WERI-Rb-1 (cell line): ENCODE results near the gene YARS1.

Source experiments
- DNase-seq: peaks from one replicate; pipeline ENCODE4 v3.0.0-alpha.2; 2020
- H3K27ac ChIP-seq: fragments of 250-450 bp; sonication (Bioruptor Pico); 2 replicates; pipeline ENCODE4 v1.5.1; 2020; ENCODE audit warnings: mild to moderate bottlenecking, moderate library complexity
- H3K27me3 ChIP-seq: fragments of 250-450 bp; sonication (Bioruptor Pico); 2 replicates; pipeline ENCODE4 v1.5.1; 2021; ENCODE audit warnings: mild to moderate bottlenecking, low read depth, moderate library complexity; ENCODE audit not compliant: insufficient read depth, severe bottlenecking
- H3K36me3 ChIP-seq: fragments of 250-450 bp; sonication (Bioruptor Pico); 2 replicates; pipeline ENCODE4 v1.5.1; 2020; ENCODE audit warnings: mild to moderate bottlenecking, moderate library complexity
- H3K4me3 ChIP-seq: 2 replicates; pipeline ENCODE4 v1.5.1; 2011; ENCODE audit warnings: low read depth, mild to moderate bottlenecking, control low read depth, low read length
- H3K9me3 ChIP-seq: fragments of 250-450 bp; sonication (Bioruptor Pico); 2 replicates; pipeline ENCODE4 v1.5.1; 2021; ENCODE audit warnings: mild to moderate bottlenecking, moderate library complexity; ENCODE audit not compliant: severe bottlenecking
- TF ChIP-seq, protein P1 (sequence below): IDR thresholded peaks from 2 replicates; pipeline ENCODE4 v1.5.1; 2011; ENCODE audit warnings: low read depth, mild to moderate bottlenecking, control low read depth, inconsistent platforms, low read length

Gene YARS1

DNA sequence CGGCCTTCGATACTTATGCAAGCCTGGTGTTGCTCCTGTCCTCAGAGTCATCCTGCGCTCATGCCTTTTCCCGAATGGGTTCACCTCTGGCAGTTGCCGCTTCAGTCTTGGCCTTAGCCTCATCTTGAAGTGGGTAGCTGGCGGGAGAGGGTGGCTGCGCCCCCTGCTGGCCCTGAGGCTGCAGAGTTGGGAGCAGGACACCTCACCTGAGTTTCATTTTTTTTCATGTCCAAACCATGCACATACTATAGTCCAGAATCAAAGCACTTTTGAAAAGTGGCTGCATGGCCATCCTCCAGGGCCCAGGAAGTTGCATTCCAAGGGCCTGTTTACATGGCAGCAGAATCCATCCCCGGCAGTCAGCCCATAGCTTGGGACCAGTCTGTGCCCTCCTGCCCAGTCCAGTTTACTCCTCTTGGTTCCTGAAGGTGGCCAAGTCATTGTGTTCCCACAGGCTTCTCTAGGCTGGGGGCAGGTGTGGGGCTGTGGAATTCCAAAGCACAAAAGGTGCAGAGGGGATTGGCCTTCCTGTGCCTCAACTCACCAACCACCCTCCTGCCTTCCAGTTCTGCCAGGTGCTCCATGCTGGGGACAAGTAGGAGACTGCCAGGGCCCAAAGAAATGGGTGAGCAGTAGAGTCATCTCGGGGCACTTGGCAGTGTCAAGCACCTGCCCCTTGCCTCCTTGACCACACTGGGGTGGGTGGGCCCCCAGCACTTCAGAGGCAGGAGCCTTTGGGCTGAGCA is 44.0 kb downstream of the YARS1 start:
- peak; percentile 85 for DNase-seq
- peaks cover 67% of the 10 kb centered on the region for H3K36me3 ChIP-seq

DNA sequence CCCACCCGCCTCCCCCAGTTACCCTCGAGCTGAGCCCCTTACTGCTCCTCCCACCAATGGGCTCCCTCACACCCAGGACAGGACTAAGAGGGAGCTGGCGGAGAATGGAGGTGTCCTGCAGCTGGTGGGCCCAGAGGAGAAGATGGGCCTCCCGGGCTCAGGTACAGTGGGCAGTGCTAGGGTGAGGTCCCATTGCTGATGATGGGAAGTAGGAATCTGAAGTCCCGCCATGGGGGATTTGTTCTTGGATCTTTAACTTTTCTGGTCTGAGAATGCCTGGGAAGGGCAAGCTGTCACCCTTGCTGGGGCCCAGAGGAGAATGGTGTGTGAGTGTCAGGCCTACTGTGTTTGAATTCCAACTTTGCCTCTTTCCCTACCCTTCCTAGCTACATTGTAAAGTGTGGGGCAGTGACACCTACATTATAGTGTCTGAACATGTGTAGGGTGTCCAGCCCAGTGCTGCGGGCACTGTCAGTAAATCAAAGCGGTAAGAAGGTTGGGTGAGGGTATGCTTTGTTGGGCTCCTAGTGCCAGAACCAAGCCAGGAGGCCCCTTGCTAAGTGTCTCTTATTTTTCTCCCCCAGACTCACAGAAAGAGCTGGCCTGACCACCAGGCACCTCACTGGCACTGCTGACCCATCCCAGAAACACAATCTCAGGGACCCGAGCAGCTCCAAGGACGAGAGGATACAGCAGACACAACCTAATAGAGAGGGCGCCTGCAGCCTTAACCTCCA is 44.7 kb downstream of the YARS1 start:
- no peak for DNase-seq
- Histone ChIP-seq H3K4me3 (no peak overlapping the region), H3K27me3 (no peaks in the 10 kb centered on the region), H3K36me3 (peaks cover 59% of the 10 kb centered on the region), H3K9me3 (no peaks in the 10 kb centered on the region), H3K27ac (no peak overlapping the region)
- TF ChIP-seq, protein P1, sequence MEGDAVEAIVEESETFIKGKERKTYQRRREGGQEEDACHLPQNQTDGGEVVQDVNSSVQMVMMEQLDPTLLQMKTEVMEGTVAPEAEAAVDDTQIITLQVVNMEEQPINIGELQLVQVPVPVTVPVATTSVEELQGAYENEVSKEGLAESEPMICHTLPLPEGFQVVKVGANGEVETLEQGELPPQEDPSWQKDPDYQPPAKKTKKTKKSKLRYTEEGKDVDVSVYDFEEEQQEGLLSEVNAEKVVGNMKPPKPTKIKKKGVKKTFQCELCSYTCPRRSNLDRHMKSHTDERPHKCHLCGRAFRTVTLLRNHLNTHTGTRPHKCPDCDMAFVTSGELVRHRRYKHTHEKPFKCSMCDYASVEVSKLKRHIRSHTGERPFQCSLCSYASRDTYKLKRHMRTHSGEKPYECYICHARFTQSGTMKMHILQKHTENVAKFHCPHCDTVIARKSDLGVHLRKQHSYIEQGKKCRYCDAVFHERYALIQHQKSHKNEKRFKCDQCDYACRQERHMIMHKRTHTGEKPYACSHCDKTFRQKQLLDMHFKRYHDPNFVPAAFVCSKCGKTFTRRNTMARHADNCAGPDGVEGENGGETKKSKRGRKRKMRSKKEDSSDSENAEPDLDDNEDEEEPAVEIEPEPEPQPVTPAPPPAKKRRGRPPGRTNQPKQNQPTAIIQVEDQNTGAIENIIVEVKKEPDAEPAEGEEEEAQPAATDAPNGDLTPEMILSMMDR = no peak

More for the DNA sequence above, 44.0 kb downstream of the YARS1 start:
- H3K27ac ChIP-seq = no peak overlapping the region
- H3K9me3 ChIP-seq = no peaks in the 10 kb centered on the region
- no peaks in the 10 kb centered on the region for H3K27me3 ChIP-seq
- H3K4me3 ChIP-seq = no peak overlapping the region
- TF ChIP-seq, protein P1 = peak; percentile 94

DNA sequence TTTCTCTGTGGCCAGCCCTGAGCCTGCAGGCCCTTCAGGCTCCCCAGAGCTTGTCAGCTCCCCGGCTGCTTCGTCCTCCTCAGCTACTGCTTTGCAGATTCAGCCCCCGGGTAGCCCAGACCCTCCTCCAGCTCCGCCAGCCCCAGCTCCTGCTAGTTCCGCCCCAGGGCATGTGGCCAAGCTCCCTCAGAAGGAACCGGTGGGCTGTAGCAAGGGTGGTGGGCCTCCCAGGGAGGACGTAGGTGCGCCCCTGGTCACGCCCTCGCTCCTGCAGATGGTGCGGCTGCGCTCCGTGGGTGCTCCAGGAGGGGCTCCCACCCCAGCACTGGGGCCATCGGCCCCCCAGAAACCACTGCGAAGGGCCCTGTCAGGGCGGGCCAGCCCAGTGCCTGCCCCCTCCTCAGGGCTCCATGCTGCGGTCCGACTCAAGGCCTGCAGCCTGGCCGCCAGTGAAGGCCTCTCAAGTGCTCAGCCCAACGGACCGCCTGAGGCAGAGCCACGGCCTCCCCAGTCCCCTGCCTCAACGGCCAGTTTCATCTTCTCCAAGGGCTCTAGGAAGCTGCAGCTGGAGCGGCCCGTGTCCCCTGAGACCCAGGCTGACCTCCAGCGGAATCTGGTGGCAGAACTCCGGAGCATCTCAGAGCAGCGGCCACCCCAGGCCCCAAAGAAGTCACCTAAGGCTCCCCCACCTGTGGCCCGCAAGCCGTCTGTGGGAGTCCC is 45.4 kb downstream of the YARS1 start:
- no peaks in the 10 kb centered on the region for H3K27me3 ChIP-seq
- TF ChIP-seq, protein P1 = no peak
- DNase-seq = no peak
- H3K27ac ChIP-seq = no peak overlapping the region
- H3K4me3 ChIP-seq = no peak overlapping the region
- peaks cover 52% of the 10 kb centered on the region for H3K36me3 ChIP-seq
- H3K9me3 ChIP-seq = no peaks in the 10 kb centered on the region

DNA sequence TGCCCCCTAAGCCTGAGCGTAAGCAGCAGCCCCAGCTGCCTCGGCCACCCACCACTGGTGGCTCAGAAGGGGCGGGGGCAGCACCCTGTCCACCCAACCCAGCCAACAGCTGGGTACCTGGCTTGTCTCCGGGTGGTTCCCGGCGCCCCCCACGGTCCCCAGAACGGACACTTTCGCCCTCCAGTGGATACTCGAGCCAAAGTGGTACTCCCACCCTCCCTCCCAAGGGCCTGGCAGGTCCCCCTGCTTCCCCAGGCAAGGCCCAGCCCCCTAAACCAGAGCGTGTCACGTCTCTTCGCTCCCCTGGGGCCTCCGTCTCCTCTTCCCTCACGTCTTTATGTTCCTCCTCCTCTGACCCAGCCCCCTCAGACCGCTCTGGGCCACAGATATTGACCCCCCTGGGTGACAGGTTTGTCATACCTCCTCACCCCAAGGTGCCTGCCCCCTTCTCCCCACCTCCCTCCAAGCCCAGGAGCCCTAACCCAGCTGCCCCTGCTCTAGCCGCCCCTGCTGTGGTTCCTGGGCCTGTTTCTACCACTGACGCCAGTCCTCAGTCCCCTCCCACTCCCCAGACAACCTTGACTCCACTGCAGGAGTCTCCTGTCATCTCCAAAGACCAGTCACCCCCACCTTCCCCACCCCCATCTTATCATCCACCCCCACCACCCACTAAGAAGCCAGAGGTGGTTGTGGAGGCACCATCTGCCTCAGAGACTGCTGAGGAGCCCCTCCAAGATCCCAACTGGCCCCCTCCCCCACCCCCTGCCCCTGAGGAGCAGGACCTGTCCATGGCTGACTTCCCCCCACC is 46.2 kb downstream of the YARS1 start:
- no peak for DNase-seq
- TF ChIP-seq, protein P1 = no peak
- no peaks in the 10 kb centered on the region for H3K27me3 ChIP-seq
- H3K9me3 ChIP-seq = no peaks in the 10 kb centered on the region
- H3K27ac ChIP-seq = no peak overlapping the region
- H3K36me3 ChIP-seq = peaks cover 44% of the 10 kb centered on the region
- no peak overlapping the region for H3K4me3 ChIP-seq

DNA sequence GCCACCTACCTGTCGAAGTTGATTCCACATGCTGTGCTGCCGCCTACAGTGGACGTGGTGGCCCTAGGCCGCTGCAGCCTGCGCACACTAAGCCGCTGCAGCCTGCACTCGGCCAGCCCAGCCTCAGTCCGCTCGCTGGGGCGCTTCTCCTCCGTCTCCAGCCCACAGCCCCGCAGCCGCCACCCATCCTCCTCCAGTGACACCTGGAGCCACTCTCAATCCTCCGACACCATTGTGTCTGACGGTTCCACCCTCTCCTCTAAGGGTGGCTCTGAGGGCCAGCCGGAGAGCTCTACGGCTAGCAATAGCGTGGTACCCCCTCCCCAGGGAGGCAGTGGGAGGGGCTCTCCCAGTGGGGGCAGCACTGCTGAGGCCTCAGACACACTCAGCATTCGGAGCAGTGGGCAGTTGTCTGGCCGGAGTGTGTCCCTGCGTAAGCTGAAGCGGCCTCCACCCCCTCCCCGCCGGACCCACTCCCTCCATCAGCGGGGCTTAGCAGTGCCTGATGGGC is 46.9 kb downstream of the YARS1 start:
- H3K27me3 ChIP-seq = no peaks in the 10 kb centered on the region
- peaks cover 38% of the 10 kb centered on the region for H3K36me3 ChIP-seq
- no peak for DNase-seq
- H3K9me3 ChIP-seq = no peaks in the 10 kb centered on the region
- TF ChIP-seq, protein P1 = no peak
- H3K27ac ChIP-seq = no peak overlapping the region
- H3K4me3 ChIP-seq = no peak overlapping the region
